Natural killer cell treated with Interleukin-12 subunit alpha and Interleukin-12 subunit beta and Interleukin-15 and Interleukin-18, amount 100 ng/mL, for 72 hours (primary cell): ENCODE results near the gene FAF1. TPM values are rescaled to one million over a fixed set of nuclear protein-coding genes. Genes with fewer than 3 reads are reported as not detected.
A peak's percentile ranks its signal among the peaks of the same experiment; 100 is the strongest.
"Not testable (repeated sequence)": the region's sequence is repeated elsewhere in the genome, so short reads cannot be mapped to it uniquely, and the experiment has no call there.

Source experiments
- ATAC-seq, 2 donors: fragments of 150-1000 bp; cut with Tn5 transposase in 1 of 2; sonication (Bioruptor Pico), chemical (Tn5 transposase) in 1 of 2; 2 replicates each; pipeline ENCODE4 v1.10.0; 2021
- DNase-seq: peaks from one replicate; pipeline ENCODE4 v3.0.0; 2022; ENCODE audit warnings: low spot score
- H3K27ac Mint-ChIP-seq, 2 donors: 1 replicate in 1 of 2; 2 replicates in 1 of 2; pipeline ENCODE4 v1.8.0; 2022; ENCODE audit warnings: mixed read lengths in 2 of 2, mild to moderate bottlenecking in 1 of 2, moderate library complexity in 1 of 2
- H3K27me3 Mint-ChIP-seq, 2 donors: 1 replicate in 1 of 2; 2 replicates in 1 of 2; pipeline ENCODE4 v1.8.0; 2022; ENCODE audit warnings: mixed read lengths in 2 of 2
- H3K36me3 Mint-ChIP-seq: one replicate; pipeline ENCODE4 v1.8.0; 2022; ENCODE audit warnings: mixed read lengths
- H3K4me1 Mint-ChIP-seq, 2 donors: 1 replicate in 1 of 2; 2 replicates in 1 of 2; pipeline ENCODE4 v1.8.0; 2022; ENCODE audit warnings: low read depth in 2 of 2, mixed read lengths in 2 of 2, mild to moderate bottlenecking in 1 of 2
- H3K4me3 Mint-ChIP-seq: one replicate; pipeline ENCODE4 v1.8.0; 2022; ENCODE audit warnings: mixed read lengths
- H3K9me3 Mint-ChIP-seq: 2 replicates; pipeline ENCODE4 v1.8.0; 2022; ENCODE audit warnings: mixed read lengths
- total RNA-seq, 2 donors: library from RNA; stranded (reverse); gene quantifications; one replicate each; pipeline ENCODE4 v1.2.3, GENCODE V29; 2022

The FAF1 gene
- total RNA-seq, 2 donors from 2014 or later: 77.9 to 84.9 TPM

- DNase-seq: no peak
- no peaks in the 10 kb centered on the region for H3K9me3 Mint-ChIP-seq
- ATAC-seq: no peak
- H3K4me3 Mint-ChIP-seq: no peak overlapping the region
- H3K27ac Mint-ChIP-seq: peak overlapping the region in 1 of 2 donors; percentile 20
- no peaks in the 10 kb centered on the region for H3K27me3 Mint-ChIP-seq
- peaks cover 0 to 6% of the 10 kb centered on the region in 2 donors for H3K4me1 Mint-ChIP-seq
- peaks cover 8% of the 10 kb centered on the region for H3K36me3 Mint-ChIP-seq
These were observed 429.0 kb downstream of the FAF1 start for GRCh38 chr1:50531027-50531426.

GRCh38 chr1:50529510-50529909 lies 430.6 kb downstream of the FAF1 start:
- Mint-ChIP-seq H3K27me3 (no peaks in the 10 kb centered on the region), H3K4me3 (no peak overlapping the region), H3K36me3 (peaks cover 17% of the 10 kb centered on the region), H3K27ac (no peak overlapping the region), H3K9me3 (no peaks in the 10 kb centered on the region), H3K4me1 (peaks cover 0 to 7% of the 10 kb centered on the region in 2 donors)
- ATAC-seq (no peak), DNase-seq (no peak)

GRCh38 chr1:50527987-50528320 lies 432.1 kb downstream of the FAF1 start:
- not testable (repeated sequence) for H3K4me3 Mint-ChIP-seq, H3K4me1 Mint-ChIP-seq

GRCh38 chr1:50527249-50527986 lies 432.6 kb downstream of the FAF1 start:
- Mint-ChIP-seq H3K27ac (no peak overlapping the region), H3K4me3 (no peak overlapping the region), H3K4me1 (peaks cover 6 to 14% of the 10 kb centered on the region in 2 donors), H3K27me3 (no peaks in the 10 kb centered on the region), H3K9me3 (no peaks in the 10 kb centered on the region), H3K36me3 (peaks cover 32% of the 10 kb centered on the region)
- no peak for DNase-seq
- ATAC-seq: no peak

More at GRCh38 chr1:50527987-50528320, 432.1 kb downstream of the FAF1 start:
- peaks cover 27% of the 10 kb centered on the region for H3K36me3 Mint-ChIP-seq
- not testable (repeated sequence) for H3K9me3 Mint-ChIP-seq, ATAC-seq, H3K27me3 Mint-ChIP-seq, DNase-seq, H3K27ac Mint-ChIP-seq

- Mint-ChIP-seq H3K27ac (no peak overlapping the region), H3K4me1 (peaks cover 9 to 19% of the 10 kb centered on the region in 2 donors), H3K4me3 (no peak overlapping the region), H3K27me3 (no peaks in the 10 kb centered on the region), H3K9me3 (no peaks in the 10 kb centered on the region), H3K36me3 (peaks cover 32% of the 10 kb centered on the region)
- DNase-seq (no peak), ATAC-seq (no peak)
These were observed 433.6 kb downstream of the FAF1 start for GRCh38 chr1:50526431-50526830.

- DNase-seq (no peak), ATAC-seq (no peak)
- Mint-ChIP-seq H3K4me3 (no peak overlapping the region), H3K9me3 (no peaks in the 10 kb centered on the region), H3K4me1 (peaks cover 18 to 28% of the 10 kb centered on the region in 2 donors), H3K27ac (no peak overlapping the region), H3K36me3 (peaks cover 36% of the 10 kb centered on the region), H3K27me3 (no peaks in the 10 kb centered on the region)
These were observed 436.5 kb downstream of the FAF1 start for GRCh38 chr1:50523548-50523947.

GRCh38 chr1:50522691-50523342 lies 437.2 kb downstream of the FAF1 start:
- H3K4me3 Mint-ChIP-seq: peak overlapping the region; percentile 0
- peaks cover 35% of the 10 kb centered on the region for H3K36me3 Mint-ChIP-seq
- H3K9me3 Mint-ChIP-seq: no peaks in the 10 kb centered on the region
- ATAC-seq: peak in 1 of 2 donors; percentile 71
- DNase-seq: no peak
- H3K4me1 Mint-ChIP-seq: peaks cover 18 to 26% of the 10 kb centered on the region in 2 donors
- H3K27ac Mint-ChIP-seq: peak overlapping the region in 1 of 2 donors; percentile 82
- no peaks in the 10 kb centered on the region for H3K27me3 Mint-ChIP-seq

- Mint-ChIP-seq H3K4me1 (peaks cover 18 to 22% of the 10 kb centered on the region in 2 donors), H3K36me3 (peaks cover 28% of the 10 kb centered on the region), H3K27ac (no peak overlapping the region), H3K4me3 (no peak overlapping the region), H3K27me3 (no peaks in the 10 kb centered on the region), H3K9me3 (no peaks in the 10 kb centered on the region)
- ATAC-seq (no peak), DNase-seq (no peak)
These were observed 438.4 kb downstream of the FAF1 start for GRCh38 chr1:50521703-50522102.

GRCh38 chr1:50517488-50517887 lies 442.6 kb downstream of the FAF1 start:
- ATAC-seq (no peak), DNase-seq (no peak)
- peaks cover 12% of the 10 kb centered on the region for H3K36me3 Mint-ChIP-seq
- no peaks in the 10 kb centered on the region for H3K27me3 Mint-ChIP-seq
- no peak overlapping the region for H3K4me3 Mint-ChIP-seq
- H3K4me1 Mint-ChIP-seq: peaks cover 12 to 18% of the 10 kb centered on the region in 2 donors
- no peak overlapping the region for H3K27ac Mint-ChIP-seq
- no peaks in the 10 kb centered on the region for H3K9me3 Mint-ChIP-seq

- Mint-ChIP-seq H3K27ac (no peak overlapping the region), H3K9me3 (no peaks in the 10 kb centered on the region), H3K4me1 (peaks cover 8 to 13% of the 10 kb centered on the region in 2 donors), H3K27me3 (no peaks in the 10 kb centered on the region), H3K36me3 (peaks cover 23% of the 10 kb centered on the region), H3K4me3 (no peak overlapping the region)
- ATAC-seq (no peak), DNase-seq (no peak)
These were observed 444.0 kb downstream of the FAF1 start for GRCh38 chr1:50516056-50516455.

GRCh38 chr1:50508040-50508586 lies 452.0 kb downstream of the FAF1 start:
- DNase-seq: no peak
- Mint-ChIP-seq H3K4me3 (no peak overlapping the region), H3K9me3 (no peaks in the 10 kb centered on the region), H3K4me1 (no peaks in the 10 kb centered on the region), H3K27me3 (no peaks in the 10 kb centered on the region), H3K36me3 (peaks cover 34% of the 10 kb centered on the region), H3K27ac (peak overlapping the region in 1 of 2 donors; percentile 41)
- ATAC-seq: no peak

- Mint-ChIP-seq H3K27ac (no peak overlapping the region), H3K4me1 (no peaks in the 10 kb centered on the region), H3K36me3 (peaks cover 23% of the 10 kb centered on the region), H3K27me3 (no peaks in the 10 kb centered on the region), H3K4me3 (no peak overlapping the region), H3K9me3 (no peaks in the 10 kb centered on the region)
- ATAC-seq (no peak), DNase-seq (no peak)
These were observed 454.6 kb downstream of the FAF1 start for GRCh38 chr1:50505427-50505826.

GRCh38 chr1:50503515-50503914 lies 456.6 kb downstream of the FAF1 start:
- H3K36me3 Mint-ChIP-seq: peaks cover 23% of the 10 kb centered on the region
- no peak for DNase-seq
- no peaks in the 10 kb centered on the region for H3K9me3 Mint-ChIP-seq
- H3K4me1 Mint-ChIP-seq: no peaks in the 10 kb centered on the region
- H3K27me3 Mint-ChIP-seq: no peaks in the 10 kb centered on the region
- ATAC-seq: no peak
- H3K4me3 Mint-ChIP-seq: no peak overlapping the region
- no peak overlapping the region for H3K27ac Mint-ChIP-seq

- Mint-ChIP-seq H3K27ac (no peak overlapping the region), H3K27me3 (no peaks in the 10 kb centered on the region), H3K36me3 (peaks cover 32% of the 10 kb centered on the region), H3K4me3 (no peak overlapping the region), H3K9me3 (no peaks in the 10 kb centered on the region), H3K4me1 (no peaks in the 10 kb centered on the region)
- no peak for ATAC-seq
- no peak for DNase-seq
These were observed 457.9 kb downstream of the FAF1 start for GRCh38 chr1:50502147-50502546.
